HG02610 (cell line): ENCODE results near the gene PIMREG.

Source experiments
- ATAC-seq: cut with Tn5 transposase; IDR thresholded peaks from one replicate; pipeline ENCODE4 v1.9.1; 2021; ENCODE audit warnings: mild to moderate bottlenecking, moderate library complexity; ENCODE audit not compliant: unreplicated experiment

The PIMREG gene

DNA sequence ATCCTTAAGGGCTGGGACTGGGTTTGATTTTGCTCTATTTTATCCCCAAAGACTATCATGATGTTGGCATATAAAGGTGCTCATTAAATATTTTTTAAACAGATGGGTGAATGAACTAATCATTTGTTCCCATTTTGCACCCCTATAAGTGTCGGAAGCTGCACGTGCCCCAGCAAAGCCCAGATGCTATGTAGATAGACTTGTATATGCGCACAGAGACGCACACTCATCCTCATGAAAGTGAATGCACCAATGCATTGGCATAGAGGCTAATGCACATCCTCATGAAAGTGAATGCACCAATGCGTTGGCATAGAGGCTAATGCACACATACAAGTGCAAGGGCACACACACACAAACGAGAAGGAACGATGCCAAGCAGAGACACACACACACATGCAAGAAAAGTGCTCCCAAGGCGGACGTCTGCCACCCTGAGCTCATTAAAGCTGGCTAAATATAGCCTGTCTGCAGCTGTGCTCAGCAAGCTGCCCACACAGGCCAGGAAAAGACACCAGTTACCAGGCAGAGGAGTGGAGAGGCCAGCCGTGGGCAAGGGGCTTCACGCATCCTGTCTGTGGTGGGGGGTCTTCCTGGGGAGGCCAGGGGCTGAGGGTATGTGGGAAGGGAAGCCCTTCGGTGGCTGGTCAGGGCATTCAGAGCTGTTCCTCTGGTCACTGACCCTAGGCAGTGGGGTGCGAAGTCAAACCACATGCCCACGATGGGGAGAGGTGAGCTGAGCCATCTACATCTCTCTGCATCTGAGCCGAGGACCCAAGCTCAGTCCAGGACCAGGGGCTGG is 52.6 kb downstream of the PIMREG start:
- no peak for ATAC-seq

DNA sequence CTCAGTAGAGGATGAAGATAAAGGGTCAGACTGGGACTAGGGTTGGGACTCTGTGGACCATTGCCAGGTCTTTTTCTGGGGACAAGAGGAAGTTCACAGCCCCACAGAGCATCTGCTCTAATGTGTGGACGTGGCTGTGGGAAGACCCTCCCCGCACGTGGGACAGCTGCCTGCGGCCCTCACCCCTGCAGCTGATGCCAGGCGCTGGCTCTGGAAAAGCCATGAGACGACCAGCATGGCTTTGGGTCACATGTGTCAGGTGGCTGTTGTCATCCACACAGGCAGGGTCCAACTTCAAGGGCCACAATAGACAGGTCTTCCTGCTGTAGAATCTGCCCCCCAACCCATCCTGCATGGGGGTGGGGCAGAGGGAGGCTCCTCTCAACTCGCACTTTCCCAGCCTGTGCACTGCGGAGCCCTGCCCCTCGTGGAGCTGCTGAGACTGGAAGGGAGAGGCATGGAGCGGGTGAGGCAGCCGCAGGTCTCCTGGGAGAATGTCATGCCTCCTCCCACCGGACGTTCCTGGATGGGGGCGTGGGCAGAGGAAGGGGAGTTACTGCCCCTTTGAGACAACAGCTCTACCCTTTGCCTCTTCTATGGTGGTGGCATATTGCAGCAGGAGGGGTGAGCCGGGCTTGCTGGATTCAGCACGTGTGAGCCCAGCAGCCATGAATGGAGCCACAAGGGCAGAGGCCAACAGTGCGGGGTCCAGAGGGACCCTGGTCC is 53.4 kb downstream of the PIMREG start:
- no peak for ATAC-seq

DNA sequence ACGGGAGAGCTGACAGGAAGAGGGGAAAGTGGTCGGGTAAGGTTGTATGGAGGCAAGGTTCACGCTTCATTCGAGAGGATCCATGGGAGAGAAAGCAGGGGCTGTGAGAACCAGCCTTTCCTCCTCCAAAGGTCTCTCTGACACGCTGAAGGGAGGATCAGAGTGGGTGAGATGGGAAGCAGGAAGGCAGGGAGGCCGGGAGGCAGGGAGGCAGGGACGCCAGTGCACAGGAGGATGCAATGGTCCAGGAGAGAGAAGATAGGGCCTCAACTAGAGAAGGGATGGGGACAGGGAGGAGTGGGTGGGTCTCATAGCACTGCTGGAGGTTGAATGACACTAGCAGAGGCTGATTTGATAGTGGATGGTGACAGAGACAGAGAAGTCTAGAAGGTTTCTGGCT is 54.1 kb downstream of the PIMREG start:
- ATAC-seq: no peak

DNA sequence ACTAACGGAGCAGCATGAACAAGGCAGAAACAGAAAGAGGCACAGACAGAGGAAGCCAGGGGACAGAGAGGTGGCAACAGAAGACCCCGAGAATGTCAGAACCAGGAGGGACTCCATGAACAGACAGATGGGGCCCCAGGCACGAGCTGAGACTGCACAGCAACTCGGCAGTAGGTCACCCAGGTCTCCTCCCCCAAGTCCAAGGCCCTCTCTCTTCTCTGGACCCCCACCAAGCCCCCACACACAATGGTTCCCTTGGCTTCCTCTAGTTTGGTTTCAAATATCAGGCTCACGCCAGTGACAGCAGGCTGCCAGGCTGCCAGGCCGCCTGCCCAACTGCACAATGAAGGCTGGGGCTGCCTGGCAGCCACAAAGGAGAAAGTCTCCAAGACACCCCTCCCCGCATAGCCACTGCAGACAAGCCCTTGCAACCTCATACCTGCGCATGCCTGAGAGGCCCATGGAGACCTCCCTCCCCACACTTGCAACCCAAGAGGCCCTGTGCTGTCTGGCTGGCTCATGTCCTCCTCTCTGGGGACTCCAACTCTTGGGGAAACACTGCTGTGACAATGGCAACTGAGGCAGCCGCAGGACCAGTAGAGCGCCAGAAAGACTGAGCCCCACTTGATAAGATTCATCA is 54.8 kb downstream of the PIMREG start:
- no peak for ATAC-seq
